GM10266 (cell line): ENCODE data around the gene BBX.

Source experiments
- DNase-seq: peaks from one replicate; pipeline ENCODE4 v3.0.0; 2012; ENCODE audit errors: extremely low spot score
- TF ChIP-seq, protein P1 (sequence below): IDR thresholded peaks from 2 replicates; pipeline ENCODE4 v1.5.1; 2012; ENCODE audit warnings: mild to moderate bottlenecking, low read depth; ENCODE audit not compliant: control insufficient read depth, insufficient read depth; ENCODE audit errors: missing control alignments

The BBX gene

DNA sequence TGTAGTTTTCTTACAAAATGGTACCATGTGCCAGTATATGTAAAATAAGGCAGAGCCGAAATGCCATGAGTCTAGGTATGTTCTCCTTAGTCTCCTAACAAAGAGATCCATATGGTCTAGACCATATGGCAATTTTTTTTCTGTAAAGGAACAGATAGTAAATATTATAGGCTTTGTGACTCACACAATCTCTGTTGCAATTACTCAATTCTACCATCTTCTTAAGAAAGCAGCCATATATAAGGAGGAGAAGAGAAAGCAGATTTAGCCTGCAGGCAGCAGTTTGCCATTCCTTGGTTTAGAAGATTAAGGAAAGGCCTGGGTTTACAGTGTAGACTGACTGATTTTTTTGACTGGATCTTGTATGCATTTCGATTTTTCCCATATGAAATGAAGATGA is 16.3 kb upstream of the BBX start:
- TF ChIP-seq, protein P1, sequence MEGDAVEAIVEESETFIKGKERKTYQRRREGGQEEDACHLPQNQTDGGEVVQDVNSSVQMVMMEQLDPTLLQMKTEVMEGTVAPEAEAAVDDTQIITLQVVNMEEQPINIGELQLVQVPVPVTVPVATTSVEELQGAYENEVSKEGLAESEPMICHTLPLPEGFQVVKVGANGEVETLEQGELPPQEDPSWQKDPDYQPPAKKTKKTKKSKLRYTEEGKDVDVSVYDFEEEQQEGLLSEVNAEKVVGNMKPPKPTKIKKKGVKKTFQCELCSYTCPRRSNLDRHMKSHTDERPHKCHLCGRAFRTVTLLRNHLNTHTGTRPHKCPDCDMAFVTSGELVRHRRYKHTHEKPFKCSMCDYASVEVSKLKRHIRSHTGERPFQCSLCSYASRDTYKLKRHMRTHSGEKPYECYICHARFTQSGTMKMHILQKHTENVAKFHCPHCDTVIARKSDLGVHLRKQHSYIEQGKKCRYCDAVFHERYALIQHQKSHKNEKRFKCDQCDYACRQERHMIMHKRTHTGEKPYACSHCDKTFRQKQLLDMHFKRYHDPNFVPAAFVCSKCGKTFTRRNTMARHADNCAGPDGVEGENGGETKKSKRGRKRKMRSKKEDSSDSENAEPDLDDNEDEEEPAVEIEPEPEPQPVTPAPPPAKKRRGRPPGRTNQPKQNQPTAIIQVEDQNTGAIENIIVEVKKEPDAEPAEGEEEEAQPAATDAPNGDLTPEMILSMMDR = no peak

GRCh38 chr3:107508331-107508730 is 14.4 kb upstream of the BBX start:
- DNase-seq = no peak
- TF ChIP-seq, protein P1 = no peak

More for the DNA sequence above, 16.3 kb upstream of the BBX start:
- DNase-seq = no peak

DNA sequence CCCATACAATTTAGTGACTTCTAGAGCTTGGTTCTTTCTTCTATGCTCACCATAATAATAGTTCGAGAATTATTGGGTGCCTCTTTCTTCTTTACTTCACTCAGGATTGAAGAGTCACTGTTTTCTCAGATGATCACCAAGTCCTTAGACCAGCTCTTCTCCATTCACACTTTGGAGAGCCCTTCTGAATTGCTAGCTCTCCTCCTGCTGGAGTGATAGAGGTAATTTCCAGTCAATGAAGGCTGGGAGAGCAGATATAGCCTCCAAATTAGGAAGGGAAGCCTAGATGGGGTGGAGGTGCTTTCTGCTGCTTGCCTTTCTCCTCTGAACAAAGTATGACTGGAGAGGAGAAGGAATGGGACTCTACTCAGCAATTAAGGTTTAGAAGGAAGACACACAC is 10.7 kb upstream of the BBX start:
- DNase-seq = no peak
- TF ChIP-seq, protein P1 = no peak

DNA sequence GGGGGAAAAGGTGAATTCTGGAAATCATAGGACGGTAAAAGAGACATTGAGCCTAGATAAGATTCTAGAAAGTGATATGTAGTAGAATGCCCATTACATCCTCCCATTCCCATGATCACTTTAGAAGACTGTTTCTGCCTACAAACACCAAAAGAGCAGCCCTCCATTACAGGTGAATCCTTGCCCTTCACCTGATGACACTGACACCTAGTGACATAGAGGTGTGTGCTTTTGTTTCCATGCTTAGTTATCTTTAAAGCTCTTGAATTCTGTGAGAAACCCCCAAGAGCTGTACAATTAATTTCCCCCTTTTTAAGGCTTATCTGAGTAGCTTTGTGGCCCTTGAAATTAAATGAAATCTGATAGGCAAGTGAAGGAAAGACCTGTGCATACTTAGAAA is 8.3 kb upstream of the BBX start:
- TF ChIP-seq, protein P1 = no peak
- DNase-seq = no peak

DNA sequence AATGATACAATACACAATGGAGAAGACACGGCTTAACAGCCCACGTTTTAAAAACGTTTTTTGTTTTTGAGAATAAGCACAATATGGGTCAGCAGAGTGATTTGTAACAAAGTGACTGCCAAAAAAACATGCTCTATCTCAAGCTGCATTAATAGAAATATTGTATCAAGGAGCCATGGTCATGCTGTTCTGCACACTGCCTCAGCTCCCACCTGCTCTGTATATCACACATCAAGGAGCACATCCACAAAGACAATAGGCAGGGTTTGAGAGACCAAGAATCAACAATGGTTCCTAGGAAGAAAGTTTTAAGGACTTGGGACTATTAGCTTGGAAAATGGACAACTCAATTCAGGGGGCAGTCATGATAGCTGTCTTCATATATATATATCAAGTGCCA is 6.3 kb upstream of the BBX start:
- TF ChIP-seq, protein P1 = no peak
- no peak for DNase-seq

GRCh38 chr3:107520535-107520934 is 2.2 kb upstream of the BBX start:
- TF ChIP-seq, protein P1 = no peak
- no peak for DNase-seq

DNA sequence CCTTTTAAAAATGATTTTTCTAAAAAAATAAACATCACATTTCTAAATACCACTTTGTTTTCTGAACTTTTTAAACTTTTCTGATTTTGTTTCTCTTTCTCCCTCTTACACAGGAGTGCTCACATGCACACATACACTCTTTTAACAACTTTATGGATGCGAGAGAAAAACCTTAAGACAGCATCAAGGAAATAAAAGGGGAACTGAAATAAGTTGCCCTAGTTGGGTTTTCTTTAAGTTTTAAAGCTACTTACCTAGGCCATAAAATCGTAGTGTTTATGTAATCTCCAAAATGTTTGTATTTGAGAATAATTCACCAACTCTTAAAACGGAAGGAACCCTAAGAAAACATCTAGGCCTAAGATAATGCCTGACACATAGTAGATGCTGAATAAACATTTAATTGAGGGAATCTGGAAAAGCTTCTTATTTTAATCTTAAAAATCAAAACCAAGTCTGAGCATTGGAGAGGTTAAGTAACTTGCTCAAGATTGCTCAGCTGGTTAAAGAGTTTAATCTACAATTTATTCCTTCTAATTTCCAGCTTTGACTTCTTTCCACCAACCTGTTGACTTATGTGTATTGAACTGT is 1.2 kb upstream of the BBX start:
- TF ChIP-seq, protein P1 = no peak
- no peak for DNase-seq
